CD4-positive, alpha-beta T cell treated with Interleukin-6 for 4 hours (primary cell): ENCODE results near the gene CRYBB2.
"Not testable (repeated sequence)": the region's sequence is repeated elsewhere in the genome, so short reads cannot be mapped to it uniquely, and the experiment has no call there.

Experiments used
- DNase-seq: peaks from one replicate; pipeline ENCODE4 v3.0.0-alpha.2; 2020; ENCODE audit warnings: mixed read lengths

Gene CRYBB2

GRCh38 chr22:25219211-25219689 lies at the start of gene CRYBB2:
CRYBB2 (plus strand) TSS chr22:25219639; CDS start chr22:25221430, 1,791 bp downstream.
- no peak for DNase-seq

DNA sequence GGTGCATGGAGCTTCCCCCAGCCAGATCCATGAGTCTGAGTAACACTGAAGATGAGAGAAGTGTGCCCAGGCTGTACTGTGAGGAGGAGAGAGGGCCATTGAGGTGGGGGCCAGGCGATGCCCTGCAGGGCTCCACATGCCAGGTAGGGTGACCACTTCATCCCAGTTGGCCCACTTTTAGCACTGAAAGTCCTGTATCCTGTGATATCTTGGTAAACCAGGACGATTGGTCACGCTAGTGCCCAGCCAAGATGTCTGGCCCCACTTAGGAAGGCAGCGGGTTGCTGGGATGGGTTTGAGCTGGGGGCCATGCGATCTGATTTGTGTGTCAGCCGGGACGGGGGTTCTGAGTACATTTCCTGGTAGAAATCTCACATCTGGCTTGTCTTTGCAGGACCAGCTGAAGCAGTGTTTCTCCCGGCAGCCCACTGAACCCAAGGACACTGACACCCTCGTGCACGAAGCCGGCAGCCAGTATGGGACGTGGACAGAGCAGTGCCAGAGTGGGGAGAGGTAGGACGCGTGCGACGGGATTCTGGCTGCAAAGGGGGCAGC lies 48.9 kb upstream of the CRYBB2 start:
- DNase-seq = no peak

GRCh38 chr22:25172153-25172552 lies 47.3 kb upstream of the CRYBB2 start:
- peak; percentile 48 for DNase-seq

- DNase-seq = no peak
Observed at GRCh38 chr22:25174156-25174887, 45.1 kb upstream of the CRYBB2 start.

DNA sequence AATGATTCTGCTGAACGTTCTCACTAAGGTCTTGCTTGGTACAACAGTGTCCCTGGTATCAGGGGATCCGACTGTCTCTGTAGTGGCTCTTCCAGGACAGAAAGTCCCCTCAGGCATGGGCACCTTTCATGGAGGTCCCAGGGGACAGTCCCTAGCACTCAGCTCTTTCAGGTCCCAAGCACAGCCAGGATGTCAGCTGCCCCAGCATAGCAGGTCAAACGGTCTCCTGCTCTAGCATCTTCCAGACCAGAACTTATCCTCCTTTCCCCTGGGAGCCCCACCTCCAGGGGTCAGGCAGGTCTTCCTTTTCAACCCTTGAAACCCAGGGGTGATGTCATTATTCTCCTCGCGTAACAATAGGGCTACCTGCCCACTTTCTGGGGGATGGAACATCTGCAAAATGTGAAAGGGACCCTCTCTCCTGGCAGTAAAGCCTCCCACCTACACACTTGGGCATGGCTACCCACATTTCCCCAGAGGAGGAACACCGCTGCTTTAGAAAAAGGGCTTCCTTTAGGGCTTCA lies 44.5 kb upstream of the CRYBB2 start:
- no peak for DNase-seq

- no peak for DNase-seq
Observed at GRCh38 chr22:25176175-25176574, 43.3 kb upstream of the CRYBB2 start.

GRCh38 chr22:25176799-25177198 lies 42.6 kb upstream of the CRYBB2 start:
- DNase-seq = no peak

DNA sequence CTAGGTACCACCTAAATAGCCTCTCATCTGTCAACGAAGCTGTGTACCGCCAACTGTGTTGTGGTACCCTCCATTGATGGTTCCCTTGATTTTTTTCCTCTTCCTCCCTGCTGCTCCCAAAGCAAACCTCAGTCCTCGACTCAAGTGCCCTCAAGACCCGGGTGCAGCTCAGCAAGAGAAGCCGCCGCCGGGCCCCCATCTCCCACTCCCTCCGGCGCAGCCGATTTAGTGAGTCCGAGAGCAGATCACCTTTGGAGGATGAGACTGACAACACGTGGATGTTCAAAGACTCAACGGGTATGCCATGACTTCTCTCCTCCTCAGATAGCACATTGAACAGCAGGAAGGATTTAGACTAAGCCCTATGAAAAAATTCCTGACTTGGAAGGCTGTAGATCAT lies 42.2 kb upstream of the CRYBB2 start:
- no peak for DNase-seq

GRCh38 chr22:25177895-25178294 lies 41.5 kb upstream of the CRYBB2 start:
- DNase-seq = no peak

- not testable (repeated sequence) for DNase-seq
Observed at GRCh38 chr22:25178348-25178747, 41.1 kb upstream of the CRYBB2 start.

DNA sequence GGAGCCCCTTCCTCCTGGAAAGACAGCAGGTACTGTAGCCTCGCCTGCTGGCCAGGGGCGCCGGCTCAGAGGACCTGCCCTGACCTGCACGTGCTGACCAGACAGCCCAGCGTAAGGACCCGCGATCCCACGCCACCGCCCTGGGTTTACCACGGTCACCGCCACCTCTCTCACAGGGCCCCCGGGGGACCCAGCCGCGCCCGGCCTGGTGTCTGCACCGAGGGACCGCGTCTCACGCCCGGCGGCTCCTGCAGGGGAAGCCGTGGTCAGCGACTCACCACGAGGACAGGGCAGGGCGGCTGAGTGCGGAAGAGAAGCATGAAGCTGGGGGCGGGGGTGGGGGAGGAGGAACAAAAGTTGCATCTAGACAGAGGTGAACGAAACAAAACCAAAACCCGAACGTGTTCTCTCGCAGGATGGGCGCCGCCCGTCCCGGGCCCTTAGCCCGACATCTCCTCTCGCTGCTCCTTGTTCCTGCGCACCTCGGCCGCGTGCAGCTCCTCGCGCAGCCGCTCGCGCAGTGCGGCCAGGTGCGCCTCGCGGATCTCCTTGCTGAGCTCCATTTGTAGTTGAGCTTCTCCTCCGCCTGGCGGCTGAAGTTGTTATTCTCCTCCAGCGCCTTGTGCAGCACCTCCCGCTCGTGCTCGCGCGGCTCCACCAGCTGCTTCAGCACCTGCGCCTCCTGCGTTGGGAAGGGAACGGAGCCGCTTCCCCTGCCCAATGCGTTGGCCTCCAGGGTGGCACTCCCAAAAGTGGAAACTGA lies 40.4 kb upstream of the CRYBB2 start:
- not testable (repeated sequence) for DNase-seq

GRCh38 chr22:25182131-25183110 lies 37.0 kb upstream of the CRYBB2 start:
- DNase-seq = no peak

DNA sequence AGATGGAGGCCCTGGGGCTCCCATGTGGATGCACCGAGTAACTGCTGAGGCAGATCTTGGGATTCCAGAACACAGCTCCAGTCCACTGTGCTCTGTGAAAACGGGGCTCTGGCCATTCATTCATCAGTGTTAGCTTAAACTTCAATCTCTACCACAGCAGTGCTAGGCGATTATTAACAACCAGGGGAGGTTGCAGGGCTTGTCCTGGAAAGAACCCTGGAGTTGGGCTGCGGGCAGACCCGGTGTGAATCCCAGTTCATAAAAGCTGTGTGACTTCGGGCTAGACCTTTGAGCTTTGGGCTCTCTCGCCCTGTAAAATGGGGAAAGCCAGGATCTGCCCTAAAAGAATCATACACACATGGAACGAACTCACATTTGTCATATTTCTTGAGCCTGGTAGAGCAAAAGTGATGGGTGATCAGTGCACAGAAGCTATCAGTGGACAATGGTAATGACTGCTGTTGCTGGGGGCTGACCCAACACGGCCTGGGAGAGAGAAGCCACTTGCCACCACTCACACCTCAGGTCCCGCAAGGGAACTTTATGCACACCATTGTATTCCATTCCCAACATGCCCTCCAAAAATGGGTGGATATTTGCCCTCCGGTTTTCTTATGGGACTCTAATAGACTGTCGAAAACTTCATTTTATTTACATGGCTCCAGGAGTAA lies 35.4 kb upstream of the CRYBB2 start:
- DNase-seq = no peak

DNA sequence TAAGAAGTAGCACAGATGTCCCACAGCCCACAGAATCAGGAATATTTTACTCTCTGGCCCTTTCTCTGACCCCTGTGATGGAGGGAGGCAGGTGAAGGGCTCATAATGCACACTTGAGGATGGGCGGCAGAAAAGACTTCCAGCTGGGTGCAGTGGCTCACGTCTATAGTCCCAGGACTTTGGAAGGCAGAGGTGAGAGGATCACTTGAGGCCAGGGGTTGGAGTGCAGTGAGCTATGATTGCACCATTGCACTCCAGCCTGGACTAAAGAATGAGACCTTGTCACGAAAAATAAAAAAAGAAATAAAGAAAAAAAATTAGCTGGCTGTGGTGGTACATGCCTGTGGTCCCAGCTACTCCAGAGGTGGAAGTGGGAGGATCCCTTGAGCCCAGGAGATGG lies 33.3 kb upstream of the CRYBB2 start:
- no peak for DNase-seq

- DNase-seq = no peak
Observed at GRCh38 chr22:25187469-25187868, 32.0 kb upstream of the CRYBB2 start.

- no peak for DNase-seq
Observed at GRCh38 chr22:25192406-25192805, 27.0 kb upstream of the CRYBB2 start.

DNA sequence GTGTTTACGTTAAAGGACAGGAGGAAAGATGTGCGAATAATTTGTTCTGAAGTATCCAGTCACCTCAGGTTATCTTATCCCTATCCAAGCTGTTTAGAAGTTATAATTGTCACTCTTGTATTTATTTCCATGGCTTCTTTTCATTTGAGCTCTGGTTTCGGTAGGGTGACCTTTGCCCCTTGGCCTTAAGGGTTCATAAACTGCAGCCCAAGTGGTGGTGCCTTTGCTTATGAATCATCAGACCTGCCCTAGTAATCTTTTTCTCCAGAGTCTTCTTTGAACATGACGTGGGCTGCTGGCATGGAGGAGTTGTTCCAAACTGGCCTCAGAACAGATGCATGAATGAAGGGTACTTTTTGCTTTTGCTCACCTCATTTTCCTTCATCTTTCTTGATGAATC lies 26.3 kb upstream of the CRYBB2 start:
- DNase-seq = no peak

DNA sequence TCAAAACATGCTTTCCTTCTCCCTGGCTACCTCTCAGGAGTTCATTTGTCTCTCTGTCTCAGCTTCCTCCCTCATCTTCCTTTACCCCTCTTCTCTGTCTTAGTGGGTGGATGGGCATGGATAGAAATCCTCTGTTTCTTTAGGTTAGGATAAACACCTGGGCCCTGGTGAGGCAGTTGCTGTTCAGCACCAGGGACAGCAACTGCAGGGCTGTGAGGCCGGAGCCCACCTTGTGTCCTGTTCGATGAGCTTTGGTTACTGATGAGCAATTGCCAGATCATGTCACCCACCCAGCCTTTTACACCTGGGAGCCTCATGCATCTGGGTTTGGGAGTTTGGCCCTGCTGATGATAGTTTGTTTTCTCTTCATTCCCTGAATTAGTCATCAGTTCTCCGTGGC lies 25.9 kb upstream of the CRYBB2 start:
- no peak for DNase-seq

GRCh38 chr22:25196326-25196725 lies 23.1 kb upstream of the CRYBB2 start:
- no peak for DNase-seq

- no peak for DNase-seq
Observed at GRCh38 chr22:25197340-25197739, 22.1 kb upstream of the CRYBB2 start.

DNA sequence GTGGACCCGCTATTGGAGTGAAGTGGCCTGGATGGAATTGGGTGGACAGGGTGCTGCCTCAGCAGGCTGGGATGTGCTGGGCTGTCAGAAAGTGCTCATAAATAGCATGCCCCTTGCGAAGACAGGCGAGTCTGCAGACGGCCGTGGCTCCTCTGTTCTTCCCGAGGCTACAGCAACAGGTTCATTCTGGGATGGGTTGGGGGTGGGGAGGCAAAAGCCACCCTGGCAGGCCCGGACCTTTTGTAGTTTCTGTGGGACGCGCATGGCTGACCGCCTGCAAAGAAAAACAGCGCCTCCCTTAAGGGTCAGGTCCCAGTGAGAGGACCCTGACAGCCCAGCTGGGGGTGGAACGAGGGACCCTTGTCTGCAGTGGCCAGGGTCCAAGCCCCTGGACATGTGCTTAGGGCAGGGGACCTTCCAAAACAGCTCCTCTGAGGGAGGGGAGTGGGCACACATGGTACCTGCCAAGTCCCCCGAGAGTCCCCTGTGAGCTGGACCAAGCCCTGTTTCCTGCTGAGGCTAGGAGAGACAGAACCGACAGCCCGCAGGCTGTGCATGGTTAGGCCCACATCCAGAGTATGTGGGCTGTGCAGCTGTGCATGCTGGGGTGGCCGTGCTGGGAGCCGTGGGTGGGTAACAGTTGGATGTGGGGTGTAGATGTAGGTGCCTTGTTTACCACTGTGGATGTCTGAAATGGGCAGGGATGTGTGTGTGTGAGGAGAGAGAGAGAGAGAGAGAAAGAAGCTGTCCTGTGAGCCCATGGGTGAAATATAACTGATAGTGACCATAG lies 19.5 kb upstream of the CRYBB2 start, which contains the start of gene CRYBB3:
Gene CRYBB3 (plus strand): TSS at position 128 of the 790 bp plus-strand sequence. CDS start 1,539 bp downstream, outside the sequence.
- DNase-seq = no peak
